Kasumi-1 (cell line): ENCODE measurements around the gene RNH1.

Source experiments
- DNase-seq, 2 experiments: peaks; one replicate each; lab custom pipeline; 2025; lab: John Stamatoyannopoulos, UW

The RNH1 gene

DNA sequence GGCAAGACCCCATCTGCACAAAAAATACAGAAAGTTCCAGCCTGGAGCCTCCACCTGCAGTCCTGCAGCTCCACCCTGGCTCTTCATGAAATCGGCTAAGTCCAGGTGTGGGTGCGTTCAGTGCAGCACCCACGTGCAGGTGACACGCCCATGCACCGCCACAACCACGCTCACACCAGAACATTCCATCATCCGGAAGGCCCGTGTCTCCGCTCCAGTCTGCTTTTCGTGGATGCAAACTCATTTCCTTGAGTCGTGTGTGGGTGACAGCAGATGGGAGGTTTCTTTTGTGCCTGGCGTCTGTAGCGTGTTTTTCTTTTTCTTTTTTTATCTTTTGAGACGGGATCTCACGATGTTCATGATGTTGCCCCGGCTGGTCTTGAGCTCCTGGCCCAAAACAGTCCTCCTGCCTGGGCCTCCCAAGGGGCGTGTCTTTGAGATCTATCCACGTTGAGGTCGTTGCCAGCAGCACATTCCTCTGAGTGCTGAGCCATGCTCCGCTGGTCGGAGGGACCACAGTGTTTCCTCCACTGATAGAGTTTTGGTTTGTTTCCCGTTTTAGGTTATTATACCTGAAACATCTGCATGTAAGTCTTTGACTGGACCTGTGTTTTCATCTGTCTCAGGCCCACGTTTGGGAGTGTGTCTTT is 49.8 kb downstream of the RNH1 start:
- no peak for DNase-seq

- DNase-seq = no peak
Observed at GRCh38 chr11:456533-456932, 50.5 kb downstream of the RNH1 start.

GRCh38 chr11:455566-456147 is 51.4 kb downstream of the RNH1 start:
- no peak for DNase-seq

- DNase-seq = no peak
Observed at GRCh38 chr11:454801-455565, 52.1 kb downstream of the RNH1 start.

GRCh38 chr11:454043-454442 is 53.0 kb downstream of the RNH1 start:
- no peak for DNase-seq

- no peak for DNase-seq
Observed at GRCh38 chr11:453564-453963, 53.5 kb downstream of the RNH1 start.

DNA sequence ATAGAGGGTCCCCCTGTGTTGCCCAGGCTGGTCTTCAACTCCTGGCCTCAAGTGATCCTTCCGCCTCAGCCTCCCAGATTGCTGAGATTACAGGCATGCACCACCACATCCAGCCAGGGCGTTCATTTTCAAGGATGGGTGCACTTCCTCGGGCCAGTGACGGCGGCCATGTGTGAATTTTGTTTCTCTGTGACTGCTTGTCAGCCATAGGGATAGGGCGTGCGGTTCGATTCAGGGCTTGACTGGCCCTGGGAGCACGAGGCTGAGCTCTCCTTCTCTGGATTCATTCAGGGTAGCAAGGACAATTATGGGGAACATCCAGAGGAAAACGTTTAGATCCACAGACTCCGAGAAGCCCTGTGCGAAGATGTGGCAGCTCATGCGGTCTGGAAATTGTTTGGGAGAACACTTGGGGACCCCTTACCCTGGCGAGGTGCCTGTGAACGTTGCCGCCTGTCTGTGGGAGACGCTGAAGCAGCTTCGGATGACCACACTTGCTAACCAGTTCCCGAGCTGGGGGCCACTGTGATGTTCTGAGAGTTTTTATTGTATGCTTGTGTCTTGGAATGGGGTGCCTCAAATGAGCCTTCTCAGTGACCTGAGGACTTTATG is 54.0 kb downstream of the RNH1 start:
- DNase-seq = no peak

GRCh38 chr11:452203-452744 is 54.8 kb downstream of the RNH1 start:
- DNase-seq = no peak

DNA sequence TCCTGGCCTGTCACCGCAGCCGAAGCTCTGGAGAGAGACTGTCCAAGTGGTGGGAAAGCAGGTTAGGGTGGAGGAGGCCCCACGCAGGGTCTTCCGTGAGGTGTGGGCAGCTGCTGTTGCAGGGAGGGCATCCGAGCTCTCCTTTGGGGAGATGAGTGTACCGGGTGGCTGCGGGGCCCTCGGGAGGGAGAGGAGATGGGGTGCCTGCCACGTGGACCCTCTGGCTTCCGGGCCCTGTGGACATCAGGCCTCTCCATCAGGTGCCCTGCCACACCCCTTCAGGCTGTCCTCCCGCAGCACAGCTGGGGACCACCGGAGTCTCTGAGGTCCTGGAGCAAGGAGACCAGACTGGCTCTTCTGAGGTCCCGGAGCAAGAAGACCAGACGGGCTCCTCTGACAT is 55.3 kb downstream of the RNH1 start:
- no peak for DNase-seq

GRCh38 chr11:450809-451451 is 56.1 kb downstream of the RNH1 start:
- peak; percentile 71 to 80 for DNase-seq

GRCh38 chr11:449889-450808 is 56.9 kb downstream of the RNH1 start, which contains the start of gene PTDSS2:
PTDSS2 (plus strand) TSS chr11:450279; CDS start chr11:450456, 177 bp downstream.
- DNase-seq = peak; percentile 98 to 99

DNA sequence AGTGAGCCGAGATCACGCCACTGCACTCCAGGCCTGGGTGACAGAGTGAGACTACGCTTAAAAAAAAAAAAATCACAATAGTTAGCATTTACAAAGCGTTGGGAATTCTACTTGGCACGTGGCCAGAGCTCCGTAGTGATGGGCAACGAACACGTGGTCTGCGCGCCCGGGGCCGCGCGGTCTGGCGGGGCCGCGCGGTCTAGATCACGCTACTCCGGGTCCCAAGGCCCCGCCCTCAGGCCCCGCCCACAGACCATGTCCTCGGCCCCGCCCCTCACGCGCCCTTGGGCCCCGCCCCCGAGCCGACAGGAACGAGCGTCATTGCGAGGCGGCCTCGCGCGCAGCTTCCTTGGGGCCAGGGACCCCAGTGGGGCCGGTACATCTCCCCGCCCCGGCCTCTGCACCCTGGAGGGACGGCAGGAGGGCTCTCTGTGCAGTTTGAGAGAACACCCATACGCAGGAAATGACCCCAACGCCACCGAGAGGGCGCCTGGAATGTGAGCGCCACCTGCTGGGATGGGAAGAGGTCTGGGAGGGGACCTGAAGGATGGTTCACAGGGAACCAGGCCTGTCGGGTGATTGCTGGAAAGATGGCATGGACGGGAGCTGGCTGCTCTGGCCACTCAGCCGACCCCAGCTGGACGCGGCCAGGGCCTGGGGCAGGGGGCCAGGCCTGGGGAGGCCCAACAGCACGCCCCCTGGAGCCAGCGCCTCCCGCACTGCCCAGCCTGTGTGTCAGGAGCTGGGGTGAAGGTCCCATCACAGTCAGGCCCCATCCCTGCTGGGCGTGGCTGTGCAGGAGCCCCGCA is 58.9 kb downstream of the RNH1 start:
- peak; percentile 98 for DNase-seq

GRCh38 chr11:446891-447290 is 60.2 kb downstream of the RNH1 start:
- DNase-seq = no peak

DNA sequence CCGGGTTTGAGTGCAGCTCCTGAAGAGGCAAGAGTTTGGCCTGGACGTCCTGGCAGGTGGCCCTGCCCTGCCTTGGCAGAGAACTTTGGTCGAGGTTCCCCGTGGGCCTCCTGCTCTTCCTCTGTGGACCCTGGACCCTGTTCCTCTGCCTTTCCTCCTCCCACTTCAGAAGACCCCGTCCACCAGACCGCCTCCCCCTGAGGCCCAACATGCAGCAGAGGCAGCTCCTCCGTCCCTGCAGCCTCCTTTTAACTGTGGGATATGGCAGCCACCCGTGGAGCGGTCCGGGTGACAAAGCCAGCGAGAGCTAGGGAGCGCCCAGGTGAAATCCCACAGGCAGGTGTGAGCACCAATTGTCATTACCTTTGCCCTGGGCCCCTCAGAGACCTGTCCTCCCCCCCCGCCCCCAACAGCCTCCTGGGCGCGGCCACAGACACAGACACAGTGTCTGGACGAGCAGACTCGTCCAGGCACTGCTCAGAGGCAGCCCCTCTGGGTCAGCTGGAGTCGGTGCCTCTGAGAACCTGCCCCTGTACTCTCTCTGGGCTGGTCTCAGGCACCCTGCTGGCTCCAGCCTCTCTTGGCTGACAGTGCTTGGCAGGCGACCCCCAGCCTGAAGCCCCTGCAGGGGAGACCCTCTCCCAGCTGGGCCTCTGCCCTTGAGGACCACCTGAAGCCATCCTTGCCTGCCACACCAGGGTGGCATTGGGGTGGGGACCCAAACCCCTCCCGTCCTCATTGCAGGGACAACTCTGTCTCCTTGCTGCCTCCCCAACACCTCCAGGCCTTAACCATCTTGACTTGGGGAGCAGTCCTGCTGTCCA is 61.1 kb downstream of the RNH1 start:
- no peak for DNase-seq
